ENCODE measurements around the gene CD3E.

CD3E gene

DNA sequence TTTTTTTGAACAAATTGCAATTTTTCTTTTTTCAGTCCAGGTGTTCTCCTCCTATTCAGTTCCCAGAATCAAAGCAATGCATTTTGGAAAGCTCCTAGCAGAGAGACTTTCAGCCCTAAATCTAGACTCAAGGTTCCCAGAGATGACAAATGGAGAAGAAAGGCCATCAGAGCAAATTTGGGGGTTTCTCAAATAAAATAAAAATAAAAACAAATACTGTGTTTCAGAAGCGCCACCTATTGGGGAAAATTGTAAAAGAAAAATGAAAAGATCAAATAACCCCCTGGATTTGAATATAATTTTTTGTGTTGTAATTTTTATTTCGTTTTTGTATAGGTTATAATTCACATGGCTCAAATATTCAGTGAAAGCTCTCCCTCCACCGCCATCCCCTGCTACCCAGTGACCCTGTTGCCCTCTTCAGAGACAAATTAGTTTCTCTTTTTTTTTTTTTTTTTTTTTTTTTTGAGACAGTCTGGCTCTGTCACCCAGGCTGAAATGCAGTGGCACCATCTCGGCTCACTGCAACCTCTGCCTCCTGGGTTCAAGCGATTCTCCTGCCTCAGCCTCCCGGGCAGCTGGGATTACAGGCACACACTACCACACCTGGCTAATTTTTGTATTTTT is 48.7 kb downstream of the CD3E start:
- TF ChIP-seq, protein P1, sequence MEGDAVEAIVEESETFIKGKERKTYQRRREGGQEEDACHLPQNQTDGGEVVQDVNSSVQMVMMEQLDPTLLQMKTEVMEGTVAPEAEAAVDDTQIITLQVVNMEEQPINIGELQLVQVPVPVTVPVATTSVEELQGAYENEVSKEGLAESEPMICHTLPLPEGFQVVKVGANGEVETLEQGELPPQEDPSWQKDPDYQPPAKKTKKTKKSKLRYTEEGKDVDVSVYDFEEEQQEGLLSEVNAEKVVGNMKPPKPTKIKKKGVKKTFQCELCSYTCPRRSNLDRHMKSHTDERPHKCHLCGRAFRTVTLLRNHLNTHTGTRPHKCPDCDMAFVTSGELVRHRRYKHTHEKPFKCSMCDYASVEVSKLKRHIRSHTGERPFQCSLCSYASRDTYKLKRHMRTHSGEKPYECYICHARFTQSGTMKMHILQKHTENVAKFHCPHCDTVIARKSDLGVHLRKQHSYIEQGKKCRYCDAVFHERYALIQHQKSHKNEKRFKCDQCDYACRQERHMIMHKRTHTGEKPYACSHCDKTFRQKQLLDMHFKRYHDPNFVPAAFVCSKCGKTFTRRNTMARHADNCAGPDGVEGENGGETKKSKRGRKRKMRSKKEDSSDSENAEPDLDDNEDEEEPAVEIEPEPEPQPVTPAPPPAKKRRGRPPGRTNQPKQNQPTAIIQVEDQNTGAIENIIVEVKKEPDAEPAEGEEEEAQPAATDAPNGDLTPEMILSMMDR (conservative IDR thresholded peaks at IDR 0.05; ENCODE audit: control insufficient read depth, insufficient read depth, low read depth, low read length): peak; percentile 46
- peak; percentile 35 for DNase-seq (ENCODE audit: low read depth)

DNA sequence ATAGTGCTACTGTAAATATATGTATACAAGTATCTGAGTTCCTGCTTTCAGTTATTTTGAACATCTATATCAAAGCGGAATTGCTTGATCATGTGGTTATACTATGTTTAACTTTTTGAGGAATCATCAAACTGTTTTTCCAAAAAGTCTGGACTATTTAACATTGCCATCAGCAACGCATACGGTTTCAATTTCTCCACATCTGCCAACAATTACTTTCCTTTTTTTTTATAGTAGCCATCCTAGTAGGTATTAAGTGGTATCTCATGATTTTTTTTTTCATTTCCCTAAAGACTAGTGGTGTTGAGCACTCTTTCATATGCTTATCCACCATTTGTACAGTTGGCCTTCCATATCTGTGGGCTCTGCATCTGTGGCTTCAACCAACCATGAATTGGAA is 53.5 kb downstream of the CD3E start:
- DNase-seq (ENCODE audit: low read depth): no peak
- no peak overlapping the region for H3K4me3 ChIP-seq (ENCODE audit: control insufficient read depth, low read depth, low read length)
- TF ChIP-seq, protein P1 (conservative IDR thresholded peaks at IDR 0.05; ENCODE audit: control insufficient read depth, insufficient read depth, low read depth, low read length): no peak

More for the DNA sequence above, 48.7 kb downstream of the CD3E start:
- no peak overlapping the region for H3K4me3 ChIP-seq (ENCODE audit: control insufficient read depth, low read depth, low read length)

DNA sequence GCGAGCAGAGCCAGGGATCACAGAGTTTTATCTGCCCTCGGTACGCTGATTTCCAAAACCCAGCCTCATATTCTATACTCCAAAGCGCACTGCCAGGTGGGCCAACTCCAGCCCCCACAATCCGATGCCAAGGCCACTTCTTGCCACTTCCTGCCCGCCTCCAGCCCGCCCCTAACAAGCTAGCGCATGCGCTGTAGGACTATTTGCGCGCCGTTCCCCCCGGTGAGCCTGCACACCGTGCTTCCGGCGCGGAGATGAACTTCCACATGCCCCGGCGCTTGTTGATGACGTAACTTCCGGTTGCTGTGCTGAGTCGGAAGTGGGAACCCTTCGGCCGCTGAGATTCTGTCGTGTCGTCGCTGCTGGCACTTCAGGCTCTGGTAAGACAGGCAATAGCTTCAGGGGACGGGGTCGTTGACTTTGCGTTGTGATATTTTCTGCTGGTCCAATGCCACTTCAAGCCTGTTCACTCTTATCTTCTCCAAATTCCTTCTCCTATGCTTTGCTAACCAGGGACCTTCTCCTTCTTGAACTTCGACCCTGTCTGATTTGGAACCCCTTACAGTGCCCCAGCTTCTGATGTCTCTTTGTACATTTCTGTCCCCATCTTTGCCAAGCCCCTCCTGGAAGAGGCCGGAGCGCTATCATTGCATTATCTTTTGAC is 54.9 kb downstream of the CD3E start, which contains the start of gene UBE4A:
Gene UBE4A (plus strand): TSS at position 306 of the 664 bp plus-strand sequence. CDS start 5,481 bp downstream, outside the sequence.
- H3K4me3 ChIP-seq (ENCODE audit: control insufficient read depth, low read depth, low read length): peak within 1 kb of the TSS; percentile 97
- TF ChIP-seq, protein P1 (conservative IDR thresholded peaks at IDR 0.05; ENCODE audit: control insufficient read depth, insufficient read depth, low read depth, low read length): no peak
- DNase-seq (ENCODE audit: low read depth): peak; percentile 93

DNA sequence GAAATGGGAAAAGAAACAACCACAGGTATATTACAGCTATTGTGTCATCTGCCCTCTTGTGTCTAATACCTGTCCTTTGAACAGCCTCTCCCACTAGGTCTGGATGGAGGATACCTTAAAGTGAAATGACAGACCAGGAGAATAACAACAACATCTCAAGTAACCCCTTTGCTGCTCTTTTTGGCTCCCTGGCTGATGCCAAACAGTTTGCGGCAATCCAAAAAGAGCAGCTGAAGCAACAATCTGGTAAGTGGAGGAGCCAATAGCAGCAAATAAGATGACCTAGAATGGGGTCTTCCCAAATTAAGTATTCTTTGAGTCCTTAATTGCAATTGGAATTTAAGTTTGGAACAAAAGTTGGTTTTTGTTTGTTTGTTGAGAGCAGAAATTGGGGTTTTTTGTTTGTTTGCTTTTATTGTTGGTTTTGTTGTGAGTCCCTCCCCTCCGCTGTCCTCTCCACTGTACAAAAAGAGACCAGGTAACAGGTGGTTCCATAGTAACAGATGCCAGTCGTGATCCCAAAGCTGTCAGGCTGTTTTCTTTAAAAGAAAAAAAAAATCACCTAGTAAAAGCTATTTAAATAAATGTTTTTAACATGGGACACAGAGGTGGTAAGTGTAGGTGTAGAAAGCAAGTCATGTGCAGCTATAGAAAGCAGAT is 60.6 kb downstream of the CD3E start:
- DNase-seq (ENCODE audit: low read depth): no peak
- H3K4me3 ChIP-seq (ENCODE audit: control insufficient read depth, low read depth, low read length): no peak overlapping the region
- TF ChIP-seq, protein P1 (conservative IDR thresholded peaks at IDR 0.05; ENCODE audit: control insufficient read depth, insufficient read depth, low read depth, low read length): no peak

Measured in fibroblast of mammary gland (primary cell).